Measurements from ENCODE around the gene BCL11B. TPM values are rescaled to one million over a fixed set of nuclear protein-coding genes. Genes with fewer than 3 reads are reported as not detected.

BCL11B gene
- total and polyA plus RNA-seq, 2 of the 8 experiments (the other 6 are each of a cell fraction or from before 2014, with no cell fraction given): 0.63 to 5.9 TPM

GRCh38 chr14:99125616-99126431, 146.2 kb downstream of the BCL11B start (continued):
- TF ChIP-seq KDM5A (IDR thresholded peaks at IDR 0.05; ENCODE audit: low read length): no peak
- no peak for TF ChIP-seq NRF1 (IDR thresholded peaks at IDR 0.05; ENCODE audit: low read depth, low read length)
- TF ChIP-seq TEAD4 (IDR thresholded peaks at IDR 0.05; ENCODE audit: low read depth, low read length): no peak
- no peak for TF ChIP-seq E2F6 (IDR thresholded peaks at IDR 0.05)

All from H1 (cell line).